ENCODE measurements around the gene GABRG3. TPM values are rescaled to one million over a fixed set of nuclear protein-coding genes. Genes with fewer than 3 reads are reported as not detected.

Gene GABRG3
- total and polyA plus RNA-seq, 4 experiments from 2014 or later, result not detected

- Mint-ChIP-seq H3K36me3 (no peaks in the 10 kb centered on the region), H3K4me1 (no peaks in the 10 kb centered on the region), H3K27ac (no peak overlapping the region), H3K27me3 (no peaks in the 10 kb centered on the region), H3K4me3 (no peak overlapping the region), H3K9me3 (peaks cover 0 to 14% (median 5%) of the 10 kb centered on the region in 8 donors)
- Histone ChIP-seq H3K27ac (ENCODE audit: low read depth, low read length) (no peak overlapping the region), H3K9me3 (ENCODE audit: control insufficient read depth in 1 of 2, low read length in 2 of 2) (no peaks in the 10 kb centered on the region), H3K27me3 (ENCODE audit: insufficient read depth, low read length) (no peaks in the 10 kb centered on the region), H3K4me1 (ENCODE audit: insufficient read depth, low read length) (no peaks in the 10 kb centered on the region), H3K4me3 (ENCODE audit: low read length in 2 of 2) (no peak overlapping the region), H3K36me3 (ENCODE audit: insufficient read depth, low read length) (no peaks in the 10 kb centered on the region)
- ChIA-PET CTCF (ENCODE audit: partially characterized antibody) (no interaction called here), POLR2A (ENCODE audit: partially characterized antibody) (no interaction called here)
- DNase-seq, result no peak
- intact Hi-C loops (cut with micrococcal nuclease), result no loop called here
Observed at GRCh38 chr15:27254055-27254454, 283.1 kb downstream of the GABRG3 start.

DNA sequence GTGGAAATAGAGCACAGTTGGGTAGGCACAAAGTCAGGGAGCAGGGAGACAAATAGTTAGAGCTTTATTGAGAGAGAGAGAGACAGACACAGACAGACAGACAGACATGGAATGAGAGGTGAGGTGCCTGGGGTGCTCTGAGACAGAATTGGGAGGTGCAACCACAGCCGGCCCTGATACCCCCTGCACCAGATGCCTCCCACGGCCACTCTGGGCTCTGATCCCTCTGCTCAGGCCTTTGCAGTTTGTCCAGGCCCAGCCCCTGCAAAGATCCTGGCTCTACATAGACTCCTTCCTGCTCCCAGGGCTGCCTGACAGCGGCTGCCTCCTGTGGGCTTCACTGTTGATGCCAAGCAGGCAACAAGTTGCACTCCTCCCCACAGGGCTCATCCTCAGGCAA lies 283.8 kb downstream of the GABRG3 start:
- DNase-seq, result no peak
- no peaks in the 10 kb centered on the region for H3K36me3 Mint-ChIP-seq
- no peak overlapping the region for H3K4me3 ChIP-seq (ENCODE audit: low read length in 2 of 2)
- ChIA-PET CTCF (ENCODE audit: partially characterized antibody) (no interaction called here), POLR2A (ENCODE audit: partially characterized antibody) (no interaction called here)
- H3K27ac ChIP-seq (ENCODE audit: low read depth, low read length), result no peak overlapping the region
- H3K27ac Mint-ChIP-seq, result no peak overlapping the region
- intact Hi-C loops (cut with micrococcal nuclease), result no loop called here
- no peaks in the 10 kb centered on the region for H3K4me1 ChIP-seq (ENCODE audit: insufficient read depth, low read length)
- H3K4me3 Mint-ChIP-seq, result no peak overlapping the region
- peaks cover 0 to 10% (median 5%) of the 10 kb centered on the region in 8 donors for H3K9me3 Mint-ChIP-seq
- H3K27me3 Mint-ChIP-seq, result no peaks in the 10 kb centered on the region
- no peaks in the 10 kb centered on the region for H3K27me3 ChIP-seq (ENCODE audit: insufficient read depth, low read length)
- H3K36me3 ChIP-seq (ENCODE audit: insufficient read depth, low read length), result no peaks in the 10 kb centered on the region
- H3K9me3 ChIP-seq (ENCODE audit: control insufficient read depth in 1 of 2, low read length in 2 of 2), result no peaks in the 10 kb centered on the region
- H3K4me1 Mint-ChIP-seq, result no peaks in the 10 kb centered on the region

- Histone ChIP-seq H3K36me3 (ENCODE audit: insufficient read depth, low read length) (no peaks in the 10 kb centered on the region), H3K27ac (ENCODE audit: low read depth, low read length) (no peak overlapping the region), H3K4me1 (ENCODE audit: insufficient read depth, low read length) (no peaks in the 10 kb centered on the region), H3K9me3 (ENCODE audit: control insufficient read depth in 1 of 2, low read length in 2 of 2) (no peaks in the 10 kb centered on the region), H3K27me3 (ENCODE audit: insufficient read depth, low read length) (no peaks in the 10 kb centered on the region), H3K4me3 (ENCODE audit: low read length in 2 of 2) (no peak overlapping the region)
- H3K27ac Mint-ChIP-seq, result no peak overlapping the region
- DNase-seq, result no peak
- intact Hi-C loops (cut with micrococcal nuclease), result no loop called here
- H3K36me3 Mint-ChIP-seq, result no peaks in the 10 kb centered on the region
- no peaks in the 10 kb centered on the region for H3K4me1 Mint-ChIP-seq
- CTCF ChIA-PET (ENCODE audit: partially characterized antibody), result no interaction called here
- no peaks in the 10 kb centered on the region for H3K27me3 Mint-ChIP-seq
- H3K4me3 Mint-ChIP-seq, result no peak overlapping the region
- POLR2A ChIA-PET (ENCODE audit: partially characterized antibody), result no interaction called here
- peaks cover 0 to 14% (median 5%) of the 10 kb centered on the region in 8 donors for H3K9me3 Mint-ChIP-seq
Observed at GRCh38 chr15:27256446-27256845, 285.5 kb downstream of the GABRG3 start.

DNA sequence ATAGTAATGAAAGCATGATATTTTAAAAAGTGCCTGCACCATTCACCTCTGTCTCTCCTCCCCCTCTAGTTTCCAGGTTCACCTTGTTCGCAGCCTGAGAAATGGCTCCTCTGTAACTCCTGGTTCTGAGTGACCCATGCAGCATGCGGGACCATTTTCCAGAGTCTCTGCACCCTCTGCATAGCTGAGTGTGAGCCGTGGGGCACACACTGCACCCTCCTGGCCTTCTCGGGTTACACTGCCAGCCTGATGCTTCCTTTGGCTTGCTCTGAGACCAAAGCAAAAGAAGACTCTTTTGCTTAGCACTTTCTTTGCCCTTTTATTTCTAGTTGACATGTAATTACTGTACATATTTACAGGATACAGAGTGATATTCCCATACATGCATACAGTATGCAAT lies 287.3 kb downstream of the GABRG3 start:
- no peaks in the 10 kb centered on the region for H3K36me3 ChIP-seq (ENCODE audit: insufficient read depth, low read length)
- no peaks in the 10 kb centered on the region for H3K27me3 ChIP-seq (ENCODE audit: insufficient read depth, low read length)
- H3K4me3 ChIP-seq (ENCODE audit: low read length in 2 of 2), result no peak overlapping the region
- H3K27ac Mint-ChIP-seq, result no peak overlapping the region
- no peaks in the 10 kb centered on the region for H3K4me1 Mint-ChIP-seq
- POLR2A ChIA-PET (ENCODE audit: partially characterized antibody), result no interaction called here
- no peaks in the 10 kb centered on the region for H3K27me3 Mint-ChIP-seq
- H3K36me3 Mint-ChIP-seq, result no peaks in the 10 kb centered on the region
- CTCF ChIA-PET (ENCODE audit: partially characterized antibody), result no interaction called here
- peaks cover 0 to 14% (median 5%) of the 10 kb centered on the region in 8 donors for H3K9me3 Mint-ChIP-seq
- intact Hi-C loops (cut with micrococcal nuclease), result no loop called here
- no peaks in the 10 kb centered on the region for H3K4me1 ChIP-seq (ENCODE audit: insufficient read depth, low read length)
- no peak for DNase-seq
- H3K27ac ChIP-seq (ENCODE audit: low read depth, low read length), result no peak overlapping the region
- H3K9me3 ChIP-seq (ENCODE audit: control insufficient read depth in 1 of 2, low read length in 2 of 2), result no peaks in the 10 kb centered on the region
- H3K4me3 Mint-ChIP-seq, result no peak overlapping the region

DNA sequence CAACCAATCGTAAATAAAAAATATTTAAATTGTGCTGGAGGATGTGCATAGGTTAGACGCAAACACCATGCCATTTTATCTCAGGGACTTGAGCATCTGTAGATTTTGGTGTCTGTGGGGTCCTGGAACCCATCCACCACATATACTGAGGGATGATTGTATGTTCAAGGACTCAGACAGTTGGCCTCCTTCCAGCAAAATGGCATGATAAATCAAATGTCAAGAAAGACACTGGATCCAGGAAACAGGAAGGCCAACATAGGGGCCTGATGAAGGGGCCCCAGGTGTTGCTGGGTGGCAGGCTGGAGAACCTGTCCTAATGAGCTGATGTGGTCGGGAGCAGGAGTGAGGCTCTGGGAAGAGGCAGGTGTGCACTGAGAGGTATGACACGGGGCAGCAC lies 289.5 kb downstream of the GABRG3 start:
- intact Hi-C loops (cut with micrococcal nuclease), result no loop called here
- no peak overlapping the region for H3K4me3 ChIP-seq (ENCODE audit: low read length in 2 of 2)
- Mint-ChIP-seq H3K9me3 (peaks cover 0 to 20% (median 5%) of the 10 kb centered on the region in 8 donors), H3K4me3 (no peak overlapping the region), H3K4me1 (no peaks in the 10 kb centered on the region), H3K27me3 (no peaks in the 10 kb centered on the region), H3K36me3 (no peaks in the 10 kb centered on the region), H3K27ac (no peak overlapping the region)
- H3K36me3 ChIP-seq (ENCODE audit: insufficient read depth, low read length), result no peaks in the 10 kb centered on the region
- no peaks in the 10 kb centered on the region for H3K4me1 ChIP-seq (ENCODE audit: insufficient read depth, low read length)
- H3K27ac ChIP-seq (ENCODE audit: low read depth, low read length), result no peak overlapping the region
- ChIA-PET POLR2A (ENCODE audit: partially characterized antibody) (no interaction called here), CTCF (ENCODE audit: partially characterized antibody) (no interaction called here)
- no peaks in the 10 kb centered on the region for H3K9me3 ChIP-seq (ENCODE audit: control insufficient read depth in 1 of 2, low read length in 2 of 2)
- no peak for DNase-seq
- no peaks in the 10 kb centered on the region for H3K27me3 ChIP-seq (ENCODE audit: insufficient read depth, low read length)

- Mint-ChIP-seq H3K27ac (no peak overlapping the region), H3K9me3 (peaks cover 0 to 27% (median 13%) of the 10 kb centered on the region in 8 donors), H3K4me1 (no peaks in the 10 kb centered on the region), H3K4me3 (no peak overlapping the region), H3K27me3 (no peaks in the 10 kb centered on the region), H3K36me3 (no peaks in the 10 kb centered on the region)
- H3K27me3 ChIP-seq (ENCODE audit: insufficient read depth, low read length), result no peaks in the 10 kb centered on the region
- no peaks in the 10 kb centered on the region for H3K4me1 ChIP-seq (ENCODE audit: insufficient read depth, low read length)
- no peaks in the 10 kb centered on the region for H3K36me3 ChIP-seq (ENCODE audit: insufficient read depth, low read length)
- no peak for DNase-seq
- H3K27ac ChIP-seq (ENCODE audit: low read depth, low read length), result no peak overlapping the region
- ChIA-PET CTCF (ENCODE audit: partially characterized antibody) (no interaction called here), POLR2A (ENCODE audit: partially characterized antibody) (no interaction called here)
- H3K9me3 ChIP-seq (ENCODE audit: control insufficient read depth in 1 of 2, low read length in 2 of 2), result no peaks in the 10 kb centered on the region
- H3K4me3 ChIP-seq (ENCODE audit: low read length in 2 of 2), result no peak overlapping the region
- intact Hi-C loops (cut with micrococcal nuclease), result no loop called here
Observed at GRCh38 chr15:27268923-27269322, 297.9 kb downstream of the GABRG3 start.

DNA sequence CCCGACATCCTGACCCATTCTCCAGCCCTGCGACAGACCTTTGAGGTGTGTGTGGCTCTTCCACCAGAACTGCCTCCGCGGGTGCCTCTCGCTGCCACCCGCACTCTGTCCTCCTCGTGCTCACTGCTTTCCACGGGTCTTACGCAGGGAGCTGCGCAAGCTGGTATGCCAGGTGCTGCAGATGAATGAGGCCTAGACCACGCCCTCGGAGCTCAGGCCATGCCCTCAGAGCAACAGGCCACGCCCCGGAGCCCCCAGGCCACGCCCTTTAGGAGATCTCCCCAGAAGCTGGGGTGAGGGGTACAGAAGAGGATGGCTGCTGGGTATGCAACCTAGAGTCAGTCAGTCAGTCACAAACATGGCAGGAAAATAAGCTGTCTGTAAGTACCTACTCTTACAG lies 300.3 kb downstream of the GABRG3 start:
- ChIA-PET POLR2A (ENCODE audit: partially characterized antibody) (no interaction called here), CTCF (ENCODE audit: partially characterized antibody) (no interaction called here)
- DNase-seq, result no peak
- H3K27ac Mint-ChIP-seq, result no peak overlapping the region
- H3K36me3 Mint-ChIP-seq, result no peaks in the 10 kb centered on the region
- intact Hi-C loops (cut with micrococcal nuclease), result no loop called here
- H3K9me3 ChIP-seq (ENCODE audit: control insufficient read depth in 1 of 2, low read length in 2 of 2), result no peaks in the 10 kb centered on the region
- H3K4me3 Mint-ChIP-seq, result no peak overlapping the region
- peaks cover 5 to 23% (median 12%) of the 10 kb centered on the region in 8 donors for H3K9me3 Mint-ChIP-seq
- no peak overlapping the region for H3K4me3 ChIP-seq (ENCODE audit: low read length in 2 of 2)
- H3K36me3 ChIP-seq (ENCODE audit: insufficient read depth, low read length), result no peaks in the 10 kb centered on the region
- no peaks in the 10 kb centered on the region for H3K4me1 ChIP-seq (ENCODE audit: insufficient read depth, low read length)
- H3K27ac ChIP-seq (ENCODE audit: low read depth, low read length), result no peak overlapping the region
- no peaks in the 10 kb centered on the region for H3K4me1 Mint-ChIP-seq
- no peaks in the 10 kb centered on the region for H3K27me3 ChIP-seq (ENCODE audit: insufficient read depth, low read length)
- H3K27me3 Mint-ChIP-seq, result no peaks in the 10 kb centered on the region

- no peak for DNase-seq
- ChIA-PET CTCF (ENCODE audit: partially characterized antibody) (no interaction called here), POLR2A (ENCODE audit: partially characterized antibody) (no interaction called here)
- Mint-ChIP-seq H3K9me3 (peaks cover 0 to 21% (median 10%) of the 10 kb centered on the region in 8 donors), H3K36me3 (no peaks in the 10 kb centered on the region), H3K27me3 (no peaks in the 10 kb centered on the region), H3K27ac (no peak overlapping the region), H3K4me1 (no peaks in the 10 kb centered on the region), H3K4me3 (no peak overlapping the region)
- Histone ChIP-seq H3K4me1 (ENCODE audit: insufficient read depth, low read length) (no peaks in the 10 kb centered on the region), H3K4me3 (ENCODE audit: low read length in 2 of 2) (no peak overlapping the region), H3K9me3 (ENCODE audit: control insufficient read depth in 1 of 2, low read length in 2 of 2) (no peaks in the 10 kb centered on the region), H3K27ac (ENCODE audit: low read depth, low read length) (no peak overlapping the region), H3K36me3 (ENCODE audit: insufficient read depth, low read length) (no peaks in the 10 kb centered on the region), H3K27me3 (ENCODE audit: insufficient read depth, low read length) (no peaks in the 10 kb centered on the region)
- intact Hi-C loops (cut with micrococcal nuclease), result no loop called here
Observed at GRCh38 chr15:27272427-27272826, 301.4 kb downstream of the GABRG3 start.

All from CD4-positive, alpha-beta memory T cell (primary cell).